SU-DHL-6 (cell line): ENCODE measurements around the gene C7orf33.

Experiments
- EZH2phosphoT487 ChIP-seq: fragments of 200-600 bp; sonication (generic), shearing (Covaris generic); conservative IDR thresholded peaks from 2 replicates; pipeline ENCODE4 v1.6.1; 2018; ENCODE audit warnings: mild to moderate bottlenecking, antibody characterized with exemption, low read length, moderate library complexity, mixed read lengths
- TF ChIP-seq, protein P1 (sequence below): fragments of 200-600 bp; sonication (generic); IDR thresholded peaks from one replicate; pipeline ENCODE4 v1.5.1; 2017; ENCODE audit warnings: antibody characterized with exemption, mild to moderate bottlenecking, low read length, moderate library complexity; ENCODE audit not compliant: insufficient read depth, poor library complexity, severe bottlenecking

DNA sequence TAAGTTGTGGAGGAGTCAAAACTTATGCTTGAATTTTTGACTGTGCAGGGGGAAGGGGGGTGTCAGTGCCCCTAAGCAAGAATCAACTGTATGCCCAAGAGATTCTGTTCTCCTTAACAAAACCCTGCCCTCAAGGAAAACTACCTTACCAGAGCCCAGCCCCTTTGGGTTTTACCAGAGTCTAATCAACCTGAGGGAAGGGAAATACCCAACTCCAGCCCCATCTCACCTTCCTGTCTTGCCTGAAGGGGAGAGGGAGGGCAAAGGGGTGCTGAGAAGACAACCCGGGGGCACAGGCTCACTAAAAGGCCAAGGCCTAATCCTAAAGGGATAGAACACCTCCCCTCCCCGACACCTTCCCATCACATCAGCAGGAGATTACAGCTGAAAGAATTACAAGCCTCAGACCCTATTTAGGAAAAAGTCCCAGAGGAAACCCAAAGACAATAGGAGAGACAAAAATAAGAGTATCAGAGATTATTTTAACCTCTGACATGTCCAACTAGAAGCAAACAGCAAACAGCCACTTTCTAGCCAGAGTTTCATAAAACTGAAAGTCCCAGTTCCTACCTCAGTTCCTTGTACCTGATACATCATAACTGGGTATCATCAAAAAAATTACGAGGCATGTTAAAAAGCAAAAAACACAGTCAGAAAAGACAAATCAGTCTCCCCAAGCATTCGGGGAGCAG is 26.8 kb upstream of the C7orf33 start:
- TF ChIP-seq, protein P1, sequence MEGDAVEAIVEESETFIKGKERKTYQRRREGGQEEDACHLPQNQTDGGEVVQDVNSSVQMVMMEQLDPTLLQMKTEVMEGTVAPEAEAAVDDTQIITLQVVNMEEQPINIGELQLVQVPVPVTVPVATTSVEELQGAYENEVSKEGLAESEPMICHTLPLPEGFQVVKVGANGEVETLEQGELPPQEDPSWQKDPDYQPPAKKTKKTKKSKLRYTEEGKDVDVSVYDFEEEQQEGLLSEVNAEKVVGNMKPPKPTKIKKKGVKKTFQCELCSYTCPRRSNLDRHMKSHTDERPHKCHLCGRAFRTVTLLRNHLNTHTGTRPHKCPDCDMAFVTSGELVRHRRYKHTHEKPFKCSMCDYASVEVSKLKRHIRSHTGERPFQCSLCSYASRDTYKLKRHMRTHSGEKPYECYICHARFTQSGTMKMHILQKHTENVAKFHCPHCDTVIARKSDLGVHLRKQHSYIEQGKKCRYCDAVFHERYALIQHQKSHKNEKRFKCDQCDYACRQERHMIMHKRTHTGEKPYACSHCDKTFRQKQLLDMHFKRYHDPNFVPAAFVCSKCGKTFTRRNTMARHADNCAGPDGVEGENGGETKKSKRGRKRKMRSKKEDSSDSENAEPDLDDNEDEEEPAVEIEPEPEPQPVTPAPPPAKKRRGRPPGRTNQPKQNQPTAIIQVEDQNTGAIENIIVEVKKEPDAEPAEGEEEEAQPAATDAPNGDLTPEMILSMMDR = no peak
- TF ChIP-seq EZH2phosphoT487 = no peak
